OCI-LY7 (cell line): ENCODE results near the gene KATNIP. TPM values are rescaled to one million over a fixed set of nuclear protein-coding genes. Genes with fewer than 3 reads are reported as not detected.
"Not testable (repeated sequence)": the region's sequence is repeated elsewhere in the genome, so short reads cannot be mapped to it uniquely, and the experiment has no call there.

Experiments
- BruUV-seq: library from RNA; stranded (reverse); fragments of 400-500 nt; replicated peaks from 2 replicates; lab custom pipeline; 2021; lab: Mats Ljungman, UMichigan
- CTCF ChIA-PET: fragments of 300-600 bp; sonication (Branson Sonifier 250); formaldehyde crosslinking; loops from one replicate; lab custom pipeline; 2022; ENCODE audit warnings: antibody characterized with exemption; ENCODE audit not compliant: unreplicated experiment; lab: Charles Lee
- POLR2A ChIA-PET: fragments of 300-600 bp; sonication (Branson Sonifier 250); formaldehyde crosslinking; loops from one replicate; lab custom pipeline; 2022; ENCODE audit warnings: antibody characterized with exemption; lab: Charles Lee
- DNase-seq: peaks from one replicate; pipeline ENCODE4 v3.0.0-alpha.2; 2015; ENCODE audit warnings: low spot score
- H2AFZ ChIP-seq: fragments of 200-600 bp; sonication (generic), shearing (Covaris generic); 2 replicates; pipeline ENCODE4 v1.6.1; 2014; ENCODE audit warnings: mild to moderate bottlenecking, antibody characterized with exemption, low read length, moderate library complexity
- H3K27ac ChIP-seq: fragments of 200-600 bp; sonication (generic); 2 replicates; pipeline ENCODE4 v1.5.1; 2014; ENCODE audit warnings: mixed run types, low read depth, mild to moderate bottlenecking, moderate library complexity, low read length, inconsistent platforms; ENCODE audit not compliant: poor library complexity, severe bottlenecking
- H3K36me3 ChIP-seq: fragments of 200-600 bp; sonication (generic); 2 replicates; pipeline ENCODE4 v1.6.1; 2014; ENCODE audit warnings: mild to moderate bottlenecking, antibody characterized with exemption, low read length, moderate library complexity, mixed read lengths; ENCODE audit not compliant: insufficient read depth
- H3K4me1 ChIP-seq: fragments of 200-600 bp; sonication (generic); 2 replicates; pipeline ENCODE4 v1.5.1; 2014; ENCODE audit warnings: mild to moderate bottlenecking, low read length; ENCODE audit not compliant: insufficient read depth, poor library complexity, severe bottlenecking
- H3K4me2 ChIP-seq: fragments of 200-600 bp; sonication (generic); 2 replicates; pipeline ENCODE4 v1.6.1; 2014; ENCODE audit warnings: mild to moderate bottlenecking, low read length
- H3K4me3 ChIP-seq: fragments of 200-600 bp; sonication (generic); 2 replicates; pipeline ENCODE4 v1.5.1; 2014; ENCODE audit warnings: mild to moderate bottlenecking, low read depth, low read length; ENCODE audit not compliant: poor library complexity, severe bottlenecking
- H3K79me2 ChIP-seq: fragments of 200-600 bp; sonication (generic); 2 replicates; pipeline ENCODE4 v1.6.1; 2016; ENCODE audit warnings: low read depth, mild to moderate bottlenecking, low read length, moderate library complexity, mixed read lengths; ENCODE audit not compliant: insufficient read depth
- H3K9me2 ChIP-seq: fragments of 200-600 bp; sonication (generic); 2 replicates; pipeline ENCODE4 v1.6.1; 2016; ENCODE audit warnings: mild to moderate bottlenecking, low read length, mixed read lengths; ENCODE audit not compliant: insufficient read depth
- H3K9me3 ChIP-seq: fragments of 200-600 bp; sonication (generic); 2 replicates; pipeline ENCODE4 v1.6.1; 2014; ENCODE audit warnings: mild to moderate bottlenecking, mixed run types, low read length, mixed read lengths
- H4K20me1 ChIP-seq: fragments of 200-600 bp; sonication (generic); 2 replicates; pipeline ENCODE4 v1.6.1; 2014; ENCODE audit warnings: mild to moderate bottlenecking, antibody characterized with exemption, low read length, moderate library complexity, mixed read lengths; ENCODE audit not compliant: insufficient read depth
- EZH2phosphoT487 ChIP-seq: fragments of 200-600 bp; sonication (generic); IDR thresholded peaks from 2 replicates; pipeline ENCODE4 v1.6.1; 2018; ENCODE audit warnings: low read depth, borderline replicate concordance, mild to moderate bottlenecking, mixed run types, antibody characterized with exemption, low read length, moderate library complexity, mixed read lengths
- intact Hi-C: fragments of 100-400 bp; cut with micrococcal nuclease; formaldehyde crosslinking; loops from one replicate; pipeline ENCODE4 v1.10.0; 2022; ENCODE audit not compliant: unreplicated experiment
- total RNA-seq, 2 experiments: library from RNA; depleted of rRNA in 1 of 2; stranded (reverse); fragments of >200 nt in 1 of 2; shearing (Covaris generic) in 1 of 2; gene quantifications; 2 replicates each; pipeline ENCODE4 v1.2.3, GENCODE V29; 2014 to 2022
- TF ChIP-seq, protein P1 (sequence below): fragments of 200-600 bp; sonication (generic); conservative IDR thresholded peaks from 2 replicates; pipeline ENCODE4 v1.5.1; 2014; ENCODE audit warnings: mild to moderate bottlenecking, antibody characterized with exemption, low read length, moderate library complexity, mixed read lengths

KATNIP gene
- total RNA-seq, 2 experiments from 2014 or later: 11.2 to 11.5 TPM

DNA sequence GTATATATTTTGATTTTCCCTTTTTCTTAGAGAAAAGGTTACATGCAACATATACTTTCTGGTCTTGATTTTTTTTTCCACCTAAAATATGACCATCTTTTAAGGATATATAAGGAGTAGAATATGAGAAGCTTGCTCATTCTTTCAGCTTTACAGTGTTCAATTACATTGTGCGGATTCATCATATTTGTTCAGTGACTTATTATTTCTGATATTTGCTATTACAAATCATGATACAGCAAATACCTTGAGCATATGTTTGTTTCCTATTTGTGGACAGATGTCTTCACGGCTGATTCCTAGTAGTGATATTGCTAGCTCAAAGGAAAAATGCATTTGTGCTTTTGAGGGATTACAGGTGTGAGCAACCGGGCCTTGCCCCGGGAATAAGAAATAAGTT, 18.1 kb downstream of the KATNIP start:
- Histone ChIP-seq H3K9me2 (no peaks in the 10 kb centered on the region), H3K4me1 (no peaks in the 10 kb centered on the region), H3K79me2 (no peaks in the 10 kb centered on the region), H3K27ac (no peak overlapping the region), H4K20me1 (no peaks in the 10 kb centered on the region), H3K4me3 (no peak overlapping the region), H3K4me2 (no peak overlapping the region), H2AFZ (no peak overlapping the region), H3K36me3 (no peaks in the 10 kb centered on the region), H3K9me3 (no peaks in the 10 kb centered on the region)
- BruUV-seq: no TSS peak
- POLR2A ChIA-PET: interaction anchor here (1.2 to 1.3 kb wide), 2 partner anchors 18 to 34 kb away, joined by 3 to 4 read pairs; partner anchors contain the start of gene KATNIP
- no peak for DNase-seq
- CTCF ChIA-PET: no interaction called here
- intact Hi-C loops: loop anchor here (10.0 kb wide), 1 partner anchor 57 kb away; no protein-coding TSS in a partner anchor
- TF ChIP-seq EZH2phosphoT487: no peak
- TF ChIP-seq, protein P1, sequence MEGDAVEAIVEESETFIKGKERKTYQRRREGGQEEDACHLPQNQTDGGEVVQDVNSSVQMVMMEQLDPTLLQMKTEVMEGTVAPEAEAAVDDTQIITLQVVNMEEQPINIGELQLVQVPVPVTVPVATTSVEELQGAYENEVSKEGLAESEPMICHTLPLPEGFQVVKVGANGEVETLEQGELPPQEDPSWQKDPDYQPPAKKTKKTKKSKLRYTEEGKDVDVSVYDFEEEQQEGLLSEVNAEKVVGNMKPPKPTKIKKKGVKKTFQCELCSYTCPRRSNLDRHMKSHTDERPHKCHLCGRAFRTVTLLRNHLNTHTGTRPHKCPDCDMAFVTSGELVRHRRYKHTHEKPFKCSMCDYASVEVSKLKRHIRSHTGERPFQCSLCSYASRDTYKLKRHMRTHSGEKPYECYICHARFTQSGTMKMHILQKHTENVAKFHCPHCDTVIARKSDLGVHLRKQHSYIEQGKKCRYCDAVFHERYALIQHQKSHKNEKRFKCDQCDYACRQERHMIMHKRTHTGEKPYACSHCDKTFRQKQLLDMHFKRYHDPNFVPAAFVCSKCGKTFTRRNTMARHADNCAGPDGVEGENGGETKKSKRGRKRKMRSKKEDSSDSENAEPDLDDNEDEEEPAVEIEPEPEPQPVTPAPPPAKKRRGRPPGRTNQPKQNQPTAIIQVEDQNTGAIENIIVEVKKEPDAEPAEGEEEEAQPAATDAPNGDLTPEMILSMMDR: no peak

DNA sequence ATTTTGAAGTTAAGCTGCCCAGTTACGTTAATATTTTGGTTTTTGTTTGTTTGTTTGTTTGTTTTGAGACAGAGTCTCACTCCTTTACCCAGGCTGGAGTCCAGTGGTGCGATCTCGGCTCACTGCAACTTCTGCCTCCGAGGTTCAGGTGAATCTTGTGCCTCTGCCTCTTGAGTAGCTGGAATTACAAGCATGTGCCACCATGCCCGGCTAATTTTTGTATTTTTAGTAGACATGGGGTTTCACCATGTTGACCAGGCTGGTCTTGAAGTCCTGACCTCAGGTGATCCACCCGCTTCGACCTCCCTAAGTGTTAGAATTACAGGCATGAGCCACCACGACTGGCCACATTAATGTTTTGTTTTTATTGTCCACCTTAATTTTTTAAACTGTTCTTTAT, 21.0 kb downstream of the KATNIP start:
- H3K36me3 ChIP-seq, H3K4me3 ChIP-seq, intact Hi-C loops, H3K9me3 ChIP-seq, BruUV-seq, CTCF ChIA-PET, H3K4me1 ChIP-seq, H4K20me1 ChIP-seq, H3K27ac ChIP-seq, H3K79me2 ChIP-seq, DNase-seq, H2AFZ ChIP-seq, H3K9me2 ChIP-seq, H3K4me2 ChIP-seq: not testable (repeated sequence)
- POLR2A ChIA-PET: interaction anchor here (1.6 kb wide), 1 partner anchor 10 kb away, joined by 4 read pairs; no protein-coding TSS in a partner anchor

DNA sequence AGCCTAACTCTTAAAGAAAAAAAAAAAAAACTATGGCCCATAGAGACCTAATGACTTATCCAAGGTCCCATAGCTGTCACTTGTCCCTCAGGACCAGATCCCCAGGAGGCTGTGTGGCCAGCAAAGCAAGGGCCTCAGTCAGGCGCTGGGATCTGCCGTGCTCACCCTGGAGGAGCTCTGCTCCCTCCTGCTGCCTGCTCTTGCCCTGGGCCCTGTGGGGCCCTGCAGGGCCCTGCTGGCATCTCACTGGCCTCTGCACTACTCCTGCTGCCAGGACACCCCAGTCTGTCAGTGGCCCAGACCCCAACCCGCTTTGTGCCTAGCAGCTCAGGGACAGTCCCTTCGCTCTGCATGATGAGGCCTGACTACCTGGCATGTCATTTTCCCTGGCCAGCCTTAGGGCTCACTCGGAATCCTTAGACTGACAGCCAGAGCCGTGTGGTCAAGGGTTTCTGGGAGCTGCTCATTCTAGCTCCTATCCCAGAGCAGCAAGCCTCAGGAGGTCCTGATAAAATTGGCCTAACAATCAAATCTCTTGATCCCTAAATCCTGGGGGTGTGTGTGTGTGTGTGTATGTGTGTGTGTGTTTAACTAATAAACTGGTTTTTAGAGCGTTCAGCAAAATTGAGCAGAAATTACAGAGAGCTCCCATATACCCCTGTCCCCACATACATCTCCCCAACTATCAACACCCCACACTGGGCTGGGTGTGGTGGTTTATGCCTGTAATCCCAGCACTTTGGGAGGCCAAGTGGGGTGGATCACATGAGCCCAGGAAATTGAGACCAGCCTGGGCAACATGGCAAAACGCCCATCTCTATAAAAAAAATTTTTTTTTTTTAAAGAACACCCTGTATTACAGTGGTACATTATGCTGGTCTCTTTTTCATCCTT, 21.7 kb downstream of the KATNIP start:
- TF ChIP-seq, protein P1: no peak
- TF ChIP-seq EZH2phosphoT487: no peak
- Histone ChIP-seq H2AFZ (no peak overlapping the region), H3K36me3 (no peaks in the 10 kb centered on the region), H3K27ac (no peak overlapping the region), H3K4me2 (no peak overlapping the region), H3K9me2 (no peaks in the 10 kb centered on the region), H3K4me1 (no peaks in the 10 kb centered on the region), H3K79me2 (no peaks in the 10 kb centered on the region), H3K4me3 (no peak overlapping the region), H4K20me1 (no peaks in the 10 kb centered on the region), H3K9me3 (no peaks in the 10 kb centered on the region)
- ChIA-PET CTCF (no interaction called here), POLR2A (interaction anchor here (1.6 kb wide), 1 partner anchor 11 kb away, joined by 4 read pairs; no protein-coding TSS in a partner anchor)
- intact Hi-C loops: no loop called here
- no TSS peak for BruUV-seq
- no peak for DNase-seq
